IPS-18a (cell line): Measurements from ENCODE around the gene OPCML.

ENCODE experiments used
- H3K27ac ChIP-seq: one replicate; pipeline ENCODE4 v1.5.1; 2013; ENCODE audit warnings: low read length
- H3K27me3 ChIP-seq: one replicate; pipeline ENCODE4 v1.6.1; 2013; ENCODE audit warnings: mild to moderate bottlenecking, low read length; ENCODE audit not compliant: control insufficient read depth, insufficient read depth
- H3K36me3 ChIP-seq: one replicate; pipeline ENCODE4 v1.6.1; 2013; ENCODE audit warnings: low read depth, low read length; ENCODE audit not compliant: control insufficient read depth
- H3K4me1 ChIP-seq: one replicate; pipeline ENCODE4 v1.6.1; 2013; ENCODE audit warnings: low read depth, low read length; ENCODE audit not compliant: control insufficient read depth
- H3K4me3 ChIP-seq: one replicate; pipeline ENCODE4 v1.5.1; 2013; ENCODE audit warnings: low read length
- H3K9ac ChIP-seq: one replicate; pipeline ENCODE4 v1.6.1; 2013; ENCODE audit warnings: mild to moderate bottlenecking, low read length, moderate library complexity
- H3K9me3 ChIP-seq: one replicate; pipeline ENCODE4 v1.6.1; 2013; ENCODE audit warnings: low read depth, low read length; ENCODE audit not compliant: control insufficient read depth

Gene OPCML

DNA sequence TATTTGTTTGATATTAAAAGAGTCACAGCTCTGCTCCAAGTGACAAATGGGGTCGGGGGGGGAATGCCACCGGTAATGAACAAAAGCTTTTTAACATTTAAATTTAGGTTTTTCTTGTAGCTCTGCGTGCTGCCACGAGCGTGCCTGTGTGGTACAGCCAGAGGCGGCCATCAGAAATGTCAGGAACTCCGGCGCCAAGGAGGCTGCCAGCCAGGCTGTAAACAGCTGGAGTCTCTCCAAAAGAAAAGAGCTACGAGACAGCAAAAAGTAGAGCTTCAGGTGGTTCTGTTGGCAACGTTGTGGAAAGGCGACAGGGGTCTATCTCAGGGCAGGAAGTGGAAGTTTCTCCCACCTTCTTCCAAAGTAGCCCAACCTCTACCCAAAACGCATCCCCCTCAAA lies 532.8 kb downstream of the OPCML start:
- peaks cover 26% of the 10 kb centered on the region for H3K27me3 ChIP-seq
- no peak overlapping the region for H3K9ac ChIP-seq
- no peaks in the 10 kb centered on the region for H3K9me3 ChIP-seq
- H3K36me3 ChIP-seq, result no peaks in the 10 kb centered on the region
- no peak overlapping the region for H3K27ac ChIP-seq
- peak overlapping the region; percentile 14 for H3K4me3 ChIP-seq
- H3K4me1 ChIP-seq, result peaks cover 15% of the 10 kb centered on the region

DNA sequence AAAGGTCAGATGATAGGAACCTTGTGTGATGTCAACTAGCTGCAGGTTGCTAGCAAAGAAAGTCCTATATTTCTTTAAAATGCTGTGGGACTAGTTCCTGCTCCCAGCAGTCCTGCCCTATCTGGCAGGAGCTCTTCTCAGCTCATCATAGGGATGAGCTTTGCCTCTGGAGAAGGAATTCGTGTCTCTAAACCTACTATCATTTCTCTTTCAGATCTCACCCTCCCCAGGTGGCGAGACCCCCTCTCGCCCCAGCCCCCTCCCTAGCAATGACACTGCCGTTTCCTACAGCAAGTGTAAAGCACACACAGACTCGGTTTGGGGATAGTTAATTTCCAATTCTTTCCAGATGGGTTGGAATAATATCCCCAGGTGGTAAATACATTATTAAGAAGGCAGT lies 533.3 kb downstream of the OPCML start:
- peak overlapping the region; percentile 14 for H3K4me3 ChIP-seq
- no peaks in the 10 kb centered on the region for H3K9me3 ChIP-seq
- H3K4me1 ChIP-seq, result peaks cover 15% of the 10 kb centered on the region
- no peak overlapping the region for H3K9ac ChIP-seq
- H3K27ac ChIP-seq, result no peak overlapping the region
- H3K36me3 ChIP-seq, result no peaks in the 10 kb centered on the region
- H3K27me3 ChIP-seq, result peaks cover 31% of the 10 kb centered on the region

DNA sequence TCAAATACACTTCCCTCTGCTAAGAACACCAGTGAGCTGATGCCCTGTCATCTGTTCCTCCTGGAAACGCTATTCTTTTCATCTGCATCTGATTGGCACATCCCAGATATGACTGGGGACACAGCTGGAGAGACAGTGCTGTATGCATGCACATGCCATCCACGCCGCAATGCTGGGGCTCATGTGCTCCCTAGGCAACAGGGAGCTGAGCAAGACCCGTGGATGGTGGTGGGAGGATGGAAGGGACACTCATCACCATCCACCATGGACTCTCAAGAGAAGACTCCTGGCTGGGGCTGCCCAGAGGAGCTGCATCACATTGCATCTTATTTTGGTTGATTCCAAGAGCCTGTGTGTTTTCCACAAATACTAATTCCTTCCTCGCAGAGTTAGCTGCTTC lies 534.9 kb downstream of the OPCML start:
- Histone ChIP-seq H3K27me3 (peaks cover 47% of the 10 kb centered on the region), H3K27ac (no peak overlapping the region), H3K4me3 (no peak overlapping the region), H3K9ac (no peak overlapping the region), H3K4me1 (peaks cover 15% of the 10 kb centered on the region), H3K36me3 (no peaks in the 10 kb centered on the region), H3K9me3 (no peaks in the 10 kb centered on the region)

DNA sequence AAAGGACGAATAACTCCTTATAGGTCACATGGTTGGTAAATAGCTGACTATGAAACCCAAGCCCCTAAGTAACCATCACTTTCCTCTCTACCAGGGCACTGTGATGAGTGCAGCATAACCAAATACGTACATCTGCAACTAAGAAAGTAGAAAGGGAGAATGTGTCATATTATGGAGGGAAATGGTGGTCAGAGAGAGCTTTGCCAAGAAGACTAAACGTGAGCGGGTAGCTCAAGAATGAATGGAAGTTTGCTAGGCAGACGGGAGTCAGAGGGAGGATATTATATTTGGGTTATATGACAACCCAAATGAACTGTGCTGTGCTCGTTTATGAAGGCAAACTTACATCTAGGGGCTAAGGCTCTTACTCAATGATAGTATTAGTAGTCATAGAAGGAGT lies 537.3 kb downstream of the OPCML start:
- no peak overlapping the region for H3K9ac ChIP-seq
- H3K9me3 ChIP-seq, result no peaks in the 10 kb centered on the region
- no peak overlapping the region for H3K4me3 ChIP-seq
- H3K4me1 ChIP-seq, result peaks cover 15% of the 10 kb centered on the region
- H3K27me3 ChIP-seq, result peaks cover 47% of the 10 kb centered on the region
- H3K27ac ChIP-seq, result no peak overlapping the region
- no peaks in the 10 kb centered on the region for H3K36me3 ChIP-seq

DNA sequence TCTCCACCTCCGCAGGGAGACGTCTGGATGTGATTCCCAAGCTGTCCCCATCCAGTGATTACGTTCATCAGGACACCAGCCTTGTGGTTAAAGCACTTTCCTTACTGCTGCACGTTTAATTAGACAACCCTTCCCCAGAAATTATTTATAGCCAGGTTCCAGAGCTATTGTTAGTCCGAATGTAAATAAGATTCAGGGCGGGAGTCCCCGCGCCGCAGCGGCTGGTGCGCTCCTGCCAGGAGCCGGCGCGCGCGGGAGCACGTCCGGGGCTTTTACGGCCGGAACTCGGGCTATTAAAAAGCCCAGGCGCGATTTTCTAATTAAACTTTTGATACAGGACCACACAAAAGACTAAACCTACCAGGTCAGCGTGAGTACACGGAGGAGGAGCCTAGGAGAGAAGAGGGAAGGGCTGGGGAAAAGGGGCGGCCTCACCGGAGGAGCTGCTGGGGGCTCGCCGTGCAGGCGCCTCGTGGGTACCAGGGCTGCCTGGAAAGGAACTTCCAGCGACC lies 538.3 kb downstream of the OPCML start:
- Histone ChIP-seq H3K27ac (no peak overlapping the region), H3K4me1 (peaks cover 9% of the 10 kb centered on the region), H3K9ac (no peak overlapping the region), H3K27me3 (peaks cover 47% of the 10 kb centered on the region), H3K4me3 (peak overlapping the region; percentile 47), H3K9me3 (no peaks in the 10 kb centered on the region), H3K36me3 (no peaks in the 10 kb centered on the region)

DNA sequence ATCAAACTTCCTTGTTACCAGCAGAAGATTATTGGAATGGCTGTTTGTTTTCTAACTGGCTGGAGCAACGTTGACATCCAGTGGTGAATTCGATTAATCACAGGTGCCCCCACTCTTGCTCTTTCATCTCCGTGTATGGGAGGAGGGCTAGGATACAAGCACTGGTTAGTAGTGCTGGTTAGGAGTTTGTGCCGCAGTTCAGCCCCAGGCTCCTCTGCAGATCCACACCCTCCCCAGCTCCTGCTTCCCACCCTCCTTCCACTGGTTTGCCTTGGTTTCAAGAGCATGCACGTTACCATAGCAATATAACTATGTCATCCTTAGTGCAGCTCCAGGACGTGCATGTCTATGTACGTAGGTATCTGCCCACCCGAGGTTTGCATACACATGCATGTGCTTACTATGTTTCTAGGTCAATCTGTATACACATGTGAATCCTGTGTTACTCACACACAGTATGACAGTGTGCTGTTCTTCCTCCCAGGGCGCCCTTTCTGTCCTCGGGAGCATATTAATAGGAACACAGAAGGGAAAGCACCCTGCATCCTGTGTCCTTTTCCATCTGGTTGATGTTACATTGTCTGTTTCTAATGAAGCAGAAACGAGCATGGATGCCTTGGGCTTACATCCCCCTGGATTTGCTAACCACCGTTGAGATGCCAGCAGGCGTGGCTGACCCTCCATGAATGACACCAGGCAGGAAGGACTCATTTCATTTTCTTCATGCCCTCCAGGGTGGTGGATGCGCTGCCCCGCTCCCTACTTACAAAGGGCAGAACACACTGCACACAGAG lies 539.3 kb downstream of the OPCML start:
- Histone ChIP-seq H3K4me1 (no peaks in the 10 kb centered on the region), H3K4me3 (no peak overlapping the region), H3K36me3 (no peaks in the 10 kb centered on the region), H3K27ac (no peak overlapping the region), H3K9me3 (no peaks in the 10 kb centered on the region), H3K9ac (no peak overlapping the region), H3K27me3 (peaks cover 47% of the 10 kb centered on the region)

DNA sequence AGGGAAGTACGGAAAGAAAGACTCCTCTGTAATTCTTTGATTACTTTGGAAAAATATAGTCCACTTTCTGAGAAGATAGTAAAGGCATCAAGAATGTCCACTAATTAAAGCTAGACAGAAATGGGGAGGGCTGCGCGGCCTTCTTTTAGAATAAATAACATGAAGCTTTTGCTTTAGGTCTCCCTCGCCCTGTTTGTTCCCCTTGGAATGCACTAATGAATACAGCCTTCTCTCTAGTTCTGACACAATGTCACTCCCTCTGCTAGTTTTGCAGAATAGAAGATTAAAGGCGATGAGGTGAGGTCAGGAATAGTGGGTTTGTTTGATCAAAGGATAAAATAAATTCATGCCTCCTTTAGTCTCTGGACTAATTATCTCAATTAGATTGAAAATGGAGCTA lies 543.9 kb downstream of the OPCML start:
- Histone ChIP-seq H3K27me3 (peaks cover 13% of the 10 kb centered on the region), H3K27ac (no peak overlapping the region), H3K9ac (no peak overlapping the region), H3K9me3 (no peaks in the 10 kb centered on the region), H3K4me1 (peaks cover under 1% of the 10 kb centered on the region), H3K4me3 (no peak overlapping the region), H3K36me3 (no peaks in the 10 kb centered on the region)

DNA sequence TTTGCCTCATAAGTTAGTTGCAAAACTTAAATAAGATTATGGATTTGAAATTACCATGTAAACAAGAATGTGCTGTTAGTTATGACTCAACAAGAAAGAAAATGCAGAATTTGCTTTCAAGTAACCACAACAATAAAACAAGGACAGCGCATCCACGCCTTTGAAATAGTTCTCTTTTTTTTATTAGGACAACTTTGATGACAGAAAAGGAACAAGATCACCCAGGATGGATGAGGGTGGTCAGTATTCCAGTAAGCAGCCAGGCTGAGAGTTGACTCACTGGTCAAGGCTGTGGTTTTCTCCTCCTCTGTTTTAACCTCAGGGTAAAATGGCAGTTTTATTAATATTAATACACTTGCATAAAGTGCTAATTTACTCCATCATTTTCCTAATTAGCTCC lies 544.4 kb downstream of the OPCML start:
- Histone ChIP-seq H3K27me3 (peaks cover 8% of the 10 kb centered on the region), H3K9me3 (no peaks in the 10 kb centered on the region), H3K27ac (no peak overlapping the region), H3K36me3 (no peaks in the 10 kb centered on the region), H3K4me3 (no peak overlapping the region), H3K9ac (no peak overlapping the region), H3K4me1 (peaks cover 5% of the 10 kb centered on the region)

DNA sequence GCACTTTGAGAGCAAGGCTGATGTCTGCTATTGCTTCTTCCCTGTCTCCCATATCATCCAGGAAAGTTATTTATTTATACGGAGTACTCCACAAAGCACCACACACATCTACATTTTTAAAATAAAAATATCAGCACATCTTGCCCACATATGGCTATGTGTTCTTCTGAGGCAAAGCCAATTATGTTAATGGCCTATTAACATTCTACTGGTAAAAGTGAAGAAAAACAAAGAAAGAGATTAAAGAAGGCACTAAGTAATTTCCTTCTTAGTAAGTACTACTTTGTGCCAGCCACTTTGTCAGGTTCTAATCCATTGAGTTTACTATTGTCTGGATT lies 548.7 kb downstream of the OPCML start:
- H3K4me1 ChIP-seq, result peaks cover 11% of the 10 kb centered on the region
- no peak overlapping the region for H3K27ac ChIP-seq
- peaks cover 3% of the 10 kb centered on the region for H3K27me3 ChIP-seq
- H3K4me3 ChIP-seq, result no peak overlapping the region
- no peaks in the 10 kb centered on the region for H3K9me3 ChIP-seq
- H3K36me3 ChIP-seq, result no peaks in the 10 kb centered on the region
- H3K9ac ChIP-seq, result no peak overlapping the region

DNA sequence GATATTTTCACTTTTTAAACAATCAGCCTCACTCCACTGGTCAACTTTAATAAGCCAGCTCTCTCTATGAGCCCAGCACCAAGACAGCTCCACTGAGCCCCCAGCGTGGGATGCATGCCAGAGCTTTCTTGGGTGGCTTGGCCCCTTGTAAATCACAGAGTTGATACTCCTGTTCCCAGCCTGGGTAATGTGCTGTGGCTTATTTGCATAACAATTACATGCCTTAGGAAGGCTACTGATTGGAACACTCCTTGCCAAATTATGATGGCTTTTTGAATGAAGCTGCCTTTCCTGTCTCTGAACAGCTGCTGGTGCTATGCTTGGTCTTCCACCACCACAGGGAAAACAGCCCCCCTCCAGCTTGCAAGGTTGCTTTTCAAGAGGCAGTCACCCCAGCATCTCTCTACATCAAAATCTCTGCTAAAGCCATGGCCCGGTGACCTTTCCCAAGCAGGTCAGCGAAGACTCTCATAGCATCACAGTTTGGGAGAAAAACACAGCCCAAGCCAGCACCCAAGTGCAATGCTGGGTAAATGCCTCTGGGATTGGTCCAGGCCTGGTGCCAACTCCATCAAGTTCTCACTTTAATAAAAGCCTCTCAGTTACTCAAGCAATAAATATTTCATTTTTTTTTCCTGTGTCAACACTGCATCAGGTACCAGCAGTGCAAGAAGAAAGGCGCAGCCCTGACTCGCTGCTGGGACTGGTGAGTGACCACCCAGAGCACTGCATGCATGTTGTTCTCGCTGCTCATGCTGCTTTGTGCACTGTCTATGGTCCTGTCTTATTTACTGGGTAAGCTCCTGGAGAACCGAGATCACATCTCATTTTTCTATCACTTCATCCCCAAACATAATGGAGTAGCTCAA lies 549.3 kb downstream of the OPCML start:
- H3K4me1 ChIP-seq, result peaks cover 11% of the 10 kb centered on the region

DNA sequence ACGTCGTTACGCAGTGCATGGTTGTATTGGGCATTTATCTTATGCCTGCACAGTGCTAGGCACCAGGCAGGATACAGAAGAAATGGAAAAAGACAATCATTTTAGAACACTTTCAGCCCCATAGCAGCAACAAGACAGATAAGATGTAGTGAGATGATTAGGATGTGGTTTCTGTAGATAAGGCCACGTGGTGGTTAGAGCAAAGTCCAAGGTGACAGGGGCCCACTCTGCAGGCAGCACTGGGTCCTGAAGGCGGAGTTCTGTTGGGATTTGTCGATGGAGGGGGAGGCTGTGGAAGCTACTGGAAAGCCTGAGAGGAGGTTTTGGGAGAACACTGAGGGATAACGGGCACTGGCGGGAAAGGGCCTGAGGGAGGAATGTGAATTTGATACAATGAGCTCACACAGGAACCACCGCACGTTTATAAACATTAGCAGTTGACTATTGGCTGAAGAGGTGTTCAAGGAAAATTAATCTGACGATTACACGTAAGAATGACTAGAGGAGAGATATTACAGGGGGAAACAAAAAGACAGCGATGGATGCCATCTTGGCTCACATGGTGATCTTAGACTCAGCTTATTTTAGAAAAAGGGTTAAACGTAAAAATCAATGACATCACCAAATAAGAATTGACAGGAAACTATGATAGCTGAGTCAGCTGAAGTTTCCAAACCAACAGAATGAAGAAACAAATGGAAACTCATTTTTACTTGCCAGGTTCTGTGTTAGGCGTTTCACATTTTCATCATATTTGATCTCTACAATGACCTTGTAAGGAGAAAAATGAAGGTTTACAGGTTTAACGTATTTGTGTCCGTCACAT lies 551.0 kb downstream of the OPCML start:
- Histone ChIP-seq H3K4me3 (no peak overlapping the region), H3K36me3 (no peaks in the 10 kb centered on the region), H3K9ac (no peak overlapping the region), H3K4me1 (peaks cover 14% of the 10 kb centered on the region), H3K27me3 (peaks cover 3% of the 10 kb centered on the region), H3K9me3 (no peaks in the 10 kb centered on the region), H3K27ac (no peak overlapping the region)

More for the DNA sequence above, 549.3 kb downstream of the OPCML start:
- H3K4me3 ChIP-seq, result no peak overlapping the region
- H3K27me3 ChIP-seq, result peaks cover 3% of the 10 kb centered on the region
- H3K9me3 ChIP-seq, result no peaks in the 10 kb centered on the region
- H3K27ac ChIP-seq, result no peak overlapping the region
- H3K9ac ChIP-seq, result no peak overlapping the region
- H3K36me3 ChIP-seq, result no peaks in the 10 kb centered on the region
